Neural cell (in vitro differentiated cells): Measurements from ENCODE around the gene LHFPL2. TPM values are rescaled to one million over a fixed set of nuclear protein-coding genes. Genes with fewer than 3 reads are reported as not detected.

ENCODE experiments used
- H2AFZ ChIP-seq: fragments of 200-600, 300-800 bp; sonication (generic), shearing (Covaris generic); 2 replicates; pipeline ENCODE4 v1.6.0; 2014; ENCODE audit warnings: low read depth, mild to moderate bottlenecking, antibody characterized with exemption, low read length, moderate library complexity
- H3F3A ChIP-seq: fragments of 200-600 bp; shearing (Covaris generic); 2 replicates; pipeline ENCODE4 v1.6.1; 2016; ENCODE audit warnings: mild to moderate bottlenecking, moderate library complexity, mixed read lengths, antibody characterized with exemption, low read length; ENCODE audit not compliant: insufficient read depth, poor library complexity, severe bottlenecking
- H3K27ac ChIP-seq: fragments of 200-600, 300-800 bp; sonication (generic), shearing (Covaris generic); 2 replicates; pipeline ENCODE4 v1.5.1; 2014; ENCODE audit warnings: mild to moderate bottlenecking, low read length, moderate library complexity
- H3K27me3 ChIP-seq: fragments of 300-800, 200-600 bp; sonication (generic), shearing (Covaris generic); 2 replicates; pipeline ENCODE4 v1.6.0; 2014; ENCODE audit warnings: mild to moderate bottlenecking, low read depth, low read length, moderate library complexity; ENCODE audit not compliant: insufficient read depth
- H3K36me3 ChIP-seq: fragments of 300-800, 200-600 bp; sonication (generic), shearing (Covaris generic); 2 replicates; pipeline ENCODE4 v1.5.1; 2014; ENCODE audit warnings: mild to moderate bottlenecking, antibody characterized with exemption, low read length, moderate library complexity; ENCODE audit not compliant: insufficient read depth
- H3K4me2 ChIP-seq: fragments of 300-800, 200-600 bp; sonication (generic), shearing (Covaris generic); 2 replicates; pipeline ENCODE4 v1.6.0; 2014; ENCODE audit warnings: mild to moderate bottlenecking, low read length
- H3K4me3 ChIP-seq: fragments of 300-800, 200-600 bp; sonication (generic), shearing (Covaris generic); 2 replicates; pipeline ENCODE4 v1.5.1; 2014; ENCODE audit warnings: mild to moderate bottlenecking, low read length, moderate library complexity
- H3K79me2 ChIP-seq: fragments of 200-600 bp; shearing (Covaris generic); replicated peaks from 2 replicates; pipeline ENCODE4 v1.6.0; 2014; ENCODE audit warnings: mild to moderate bottlenecking, low read length, moderate library complexity; ENCODE audit not compliant: insufficient read depth
- H3K9ac ChIP-seq: fragments of 300-800, 200-600 bp; sonication (generic), shearing (Covaris generic); 2 replicates; pipeline ENCODE4 v1.6.1; 2016; ENCODE audit warnings: mild to moderate bottlenecking, low read length, mixed read lengths
- H3K9me2 ChIP-seq: fragments of 200-600 bp; shearing (Covaris generic); 2 replicates; pipeline ENCODE4 v1.6.1; 2016; ENCODE audit warnings: mild to moderate bottlenecking, low read length, mixed read lengths; ENCODE audit not compliant: insufficient read depth
- H3K9me3 ChIP-seq: fragments of 200-600, 300-800 bp; sonication (generic), shearing (Covaris generic); 2 replicates; pipeline ENCODE4 v1.6.1; 2016; ENCODE audit warnings: mild to moderate bottlenecking, mixed run types, low read length, moderate library complexity, mixed read lengths
- H4K20me1 ChIP-seq: fragments of 200-600 bp; shearing (Covaris generic); 2 replicates; pipeline ENCODE4 v1.6.1; 2016; ENCODE audit warnings: mild to moderate bottlenecking, mixed run types; ENCODE audit not compliant: insufficient read depth
- CTCF ChIP-seq: fragments of 450-650 bp; IDR thresholded peaks from 2 replicates; pipeline ENCODE4 v1.5.1; 2014; ENCODE audit warnings: antibody characterized with exemption, mild to moderate bottlenecking, moderate library complexity; ENCODE audit not compliant: poor library complexity, severe bottlenecking
- EP300 ChIP-seq: fragments of 450-650 bp; conservative IDR thresholded peaks from 2 replicates; pipeline ENCODE4 v1.6.1; 2014; ENCODE audit warnings: antibody characterized with exemption, mild to moderate bottlenecking, moderate library complexity; ENCODE audit not compliant: poor library complexity, severe bottlenecking
- EZH2 ChIP-seq: fragments of 200-600, 300-800 bp; shearing (Covaris generic), sonication (generic); IDR thresholded peaks from 2 replicates; pipeline ENCODE4 v1.6.1; 2014; ENCODE audit warnings: antibody characterized with exemption, low read length, borderline replicate concordance, mild to moderate bottlenecking; ENCODE audit not compliant: insufficient read depth, poor library complexity, severe bottlenecking
- MXI1 ChIP-seq: fragments of 450-650 bp; conservative IDR thresholded peaks from 2 replicates; pipeline ENCODE4 v1.6.1; 2014; ENCODE audit warnings: antibody characterized with exemption, mild to moderate bottlenecking; ENCODE audit not compliant: poor library complexity, severe bottlenecking
- POLR2AphosphoS5 ChIP-seq: IDR thresholded peaks from 2 replicates; pipeline ENCODE4 v1.6.1; 2012
- RAD21 ChIP-seq: fragments of 450-650 bp; conservative IDR thresholded peaks from 2 replicates; pipeline ENCODE4 v1.6.1; 2014; ENCODE audit warnings: antibody characterized with exemption, mild to moderate bottlenecking, moderate library complexity
- SMC3 ChIP-seq: fragments of 450-650 bp; conservative IDR thresholded peaks from 2 replicates; pipeline ENCODE4 v1.6.1; 2014; ENCODE audit warnings: antibody characterized with exemption, mild to moderate bottlenecking, moderate library complexity; ENCODE audit not compliant: poor library complexity
- TAF1 ChIP-seq: IDR thresholded peaks from 2 replicates; pipeline ENCODE4 v1.6.1; 2012; ENCODE audit warnings: low read depth
- polyA plus RNA-seq: library from polyadenylated mRNA; depleted of rRNA; stranded (reverse); fragments of >200 nt; gene quantifications from 2 replicates; pipeline ENCODE4 v1.2.3, GENCODE V29; 2014
- TF ChIP-seq, protein P1 (sequence below): IDR thresholded peaks from 2 replicates; pipeline ENCODE4 v1.6.1; 2012; ENCODE audit warnings: borderline replicate concordance

Gene LHFPL2
- polyA plus RNA-seq, 1 donor from 2014 or later = 1.6 TPM

DNA sequence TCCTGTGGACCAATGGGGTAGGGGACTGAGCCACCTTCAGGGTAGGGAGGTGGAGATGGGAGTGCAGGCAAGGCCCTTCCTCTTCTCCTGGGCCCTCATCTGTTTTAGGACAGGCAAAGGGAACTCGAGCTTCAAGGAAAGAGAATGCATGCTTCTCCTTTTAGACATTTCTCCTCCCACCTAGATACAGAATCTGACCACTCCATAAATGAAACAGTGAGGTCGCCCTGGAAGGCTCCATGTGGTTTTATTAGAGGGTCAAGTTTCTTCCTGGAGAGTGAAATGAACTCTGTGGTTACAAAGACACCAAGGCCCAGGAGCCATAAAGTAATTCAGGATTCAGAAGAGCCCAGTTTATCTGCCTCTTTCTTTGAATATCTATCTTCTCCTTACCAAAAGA is 14.9 kb downstream of the LHFPL2 start:
- TF ChIP-seq MXI1 (no peak), EP300 (no peak), TAF1 (no peak), CTCF (no peak), POLR2AphosphoS5 (no peak), RAD21 (no peak), EZH2 (no peak), SMC3 (no peak)
- TF ChIP-seq, protein P1, sequence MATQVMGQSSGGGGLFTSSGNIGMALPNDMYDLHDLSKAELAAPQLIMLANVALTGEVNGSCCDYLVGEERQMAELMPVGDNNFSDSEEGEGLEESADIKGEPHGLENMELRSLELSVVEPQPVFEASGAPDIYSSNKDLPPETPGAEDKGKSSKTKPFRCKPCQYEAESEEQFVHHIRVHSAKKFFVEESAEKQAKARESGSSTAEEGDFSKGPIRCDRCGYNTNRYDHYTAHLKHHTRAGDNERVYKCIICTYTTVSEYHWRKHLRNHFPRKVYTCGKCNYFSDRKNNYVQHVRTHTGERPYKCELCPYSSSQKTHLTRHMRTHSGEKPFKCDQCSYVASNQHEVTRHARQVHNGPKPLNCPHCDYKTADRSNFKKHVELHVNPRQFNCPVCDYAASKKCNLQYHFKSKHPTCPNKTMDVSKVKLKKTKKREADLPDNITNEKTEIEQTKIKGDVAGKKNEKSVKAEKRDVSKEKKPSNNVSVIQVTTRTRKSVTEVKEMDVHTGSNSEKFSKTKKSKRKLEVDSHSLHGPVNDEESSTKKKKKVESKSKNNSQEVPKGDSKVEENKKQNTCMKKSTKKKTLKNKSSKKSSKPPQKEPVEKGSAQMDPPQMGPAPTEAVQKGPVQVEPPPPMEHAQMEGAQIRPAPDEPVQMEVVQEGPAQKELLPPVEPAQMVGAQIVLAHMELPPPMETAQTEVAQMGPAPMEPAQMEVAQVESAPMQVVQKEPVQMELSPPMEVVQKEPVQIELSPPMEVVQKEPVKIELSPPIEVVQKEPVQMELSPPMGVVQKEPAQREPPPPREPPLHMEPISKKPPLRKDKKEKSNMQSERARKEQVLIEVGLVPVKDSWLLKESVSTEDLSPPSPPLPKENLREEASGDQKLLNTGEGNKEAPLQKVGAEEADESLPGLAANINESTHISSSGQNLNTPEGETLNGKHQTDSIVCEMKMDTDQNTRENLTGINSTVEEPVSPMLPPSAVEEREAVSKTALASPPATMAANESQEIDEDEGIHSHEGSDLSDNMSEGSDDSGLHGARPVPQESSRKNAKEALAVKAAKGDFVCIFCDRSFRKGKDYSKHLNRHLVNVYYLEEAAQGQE = no peak
- H4K20me1 ChIP-seq = no peaks in the 10 kb centered on the region
- no peaks in the 10 kb centered on the region for H3F3A ChIP-seq
- no peak overlapping the region for H3K4me3 ChIP-seq
- no peaks in the 10 kb centered on the region for H3K27me3 ChIP-seq
- H3K36me3 ChIP-seq = no peaks in the 10 kb centered on the region
- no peaks in the 10 kb centered on the region for H3K9me2 ChIP-seq
- H3K9ac ChIP-seq = no peak overlapping the region
- no peaks in the 10 kb centered on the region for H3K9me3 ChIP-seq
- no peaks in the 10 kb centered on the region for H3K79me2 ChIP-seq
- no peak overlapping the region for H3K4me2 ChIP-seq
- H3K27ac ChIP-seq = no peak overlapping the region
- H2AFZ ChIP-seq = no peak overlapping the region

DNA sequence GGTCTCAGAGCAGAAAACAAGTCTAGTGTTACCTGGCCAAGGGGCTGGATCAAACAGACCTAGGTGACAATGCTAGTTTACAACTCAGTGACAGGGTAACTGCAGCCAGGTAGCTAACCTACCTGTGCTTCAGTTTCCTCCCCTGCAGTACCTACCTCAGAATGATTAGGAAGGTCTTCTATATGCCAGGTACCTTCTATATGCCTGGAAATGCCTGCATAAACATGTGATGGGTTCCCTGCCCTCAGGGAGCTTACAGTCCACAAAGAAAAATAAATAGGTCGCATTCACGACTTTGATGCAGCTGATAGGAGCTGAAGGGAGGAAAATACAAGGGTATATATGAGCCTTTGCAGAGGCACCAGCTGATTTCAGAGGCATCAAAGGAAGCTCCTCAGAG is 16.1 kb downstream of the LHFPL2 start:
- H3K36me3 ChIP-seq = no peaks in the 10 kb centered on the region
- H3K4me3 ChIP-seq = no peak overlapping the region
- H3K27me3 ChIP-seq = no peaks in the 10 kb centered on the region
- no peaks in the 10 kb centered on the region for H3K9me3 ChIP-seq
- H3K9me2 ChIP-seq = no peaks in the 10 kb centered on the region
- H3K79me2 ChIP-seq = no peaks in the 10 kb centered on the region
- H2AFZ ChIP-seq = no peak overlapping the region
- H3K4me2 ChIP-seq = no peak overlapping the region
- H4K20me1 ChIP-seq = no peaks in the 10 kb centered on the region
- TF ChIP-seq TAF1 = no peak
- no peak for TF ChIP-seq POLR2AphosphoS5
- no peak for TF ChIP-seq EP300
- no peak for TF ChIP-seq RAD21
- no peak for TF ChIP-seq CTCF
- TF ChIP-seq EZH2 = no peak
- TF ChIP-seq, protein P1 = no peak
- no peak for TF ChIP-seq SMC3
- TF ChIP-seq MXI1 = no peak
- no peak overlapping the region for H3K27ac ChIP-seq
- no peak overlapping the region for H3K9ac ChIP-seq
- no peaks in the 10 kb centered on the region for H3F3A ChIP-seq
